ENCODE results near the gene BLID. TPM values are rescaled to one million over a fixed set of nuclear protein-coding genes. Genes with fewer than 3 reads are reported as not detected.

The BLID gene
- polyA plus RNA-seq (ENCODE audit: insufficient read length) = not detected
- long read RNA-seq, donor 1 = 0 reads
- long read RNA-seq, donor 2 = 0 reads
- long read RNA-seq, donor 3 = 0 reads
- long read RNA-seq, donor 4 = 0 reads
- long read RNA-seq, donor 5 = 0 reads
- long read RNA-seq, donor 6 = 0 reads
- long read RNA-seq, donor 7 = 0 reads
- long read RNA-seq, donor 8 = 0 reads

GRCh38 chr11:122115524-122116379 lies at the start of gene BLID:
Gene BLID, minus strand, starts transcription at chr11:122116215. Its CDS starts 293 bp downstream, at chr11:122115922.
- DNase-seq = peak; percentile 21

GRCh38 chr11:122163053-122163819 lies 47.2 kb upstream of the BLID start:
- no peak for DNase-seq

- DNase-seq = no peak
These were observed 46.1 kb upstream of the BLID start for GRCh38 chr11:122162095-122162494.

- no peak for DNase-seq
These were observed 45.0 kb upstream of the BLID start for GRCh38 chr11:122160841-122161590.

- DNase-seq = no peak
These were observed 43.8 kb upstream of the BLID start for GRCh38 chr11:122159861-122160260.

GRCh38 chr11:122159173-122159721 lies 43.2 kb upstream of the BLID start:
- peak; percentile 36 for DNase-seq

GRCh38 chr11:122158171-122158570 lies 42.2 kb upstream of the BLID start:
- no peak for DNase-seq

GRCh38 chr11:122157653-122158161 lies 41.7 kb upstream of the BLID start:
- DNase-seq = no peak

- no peak for DNase-seq
These were observed 40.9 kb upstream of the BLID start for GRCh38 chr11:122156940-122157382.

- no peak for DNase-seq
These were observed 39.9 kb upstream of the BLID start for GRCh38 chr11:122155765-122156527.

GRCh38 chr11:122154994-122155393 lies 39.0 kb upstream of the BLID start:
- DNase-seq = no peak

- no peak for DNase-seq
These were observed 38.2 kb upstream of the BLID start for GRCh38 chr11:122154227-122154626.

- DNase-seq = no peak
These were observed 37.7 kb upstream of the BLID start for GRCh38 chr11:122153746-122154145.

- DNase-seq = no peak
These were observed 34.5 kb upstream of the BLID start for GRCh38 chr11:122150216-122151124.

- DNase-seq = no peak
These were observed 33.2 kb upstream of the BLID start for GRCh38 chr11:122149202-122149601.

GRCh38 chr11:122146475-122146874 lies 30.5 kb upstream of the BLID start:
- DNase-seq = no peak

GRCh38 chr11:122145715-122146274 lies 29.8 kb upstream of the BLID start:
- no peak for DNase-seq

- DNase-seq = no peak
These were observed 28.7 kb upstream of the BLID start for GRCh38 chr11:122144752-122145151.

GRCh38 chr11:122141725-122142124 lies 25.7 kb upstream of the BLID start:
- DNase-seq = no peak

All from left kidney (tissue), 8 donors.